ENCODE data around the gene ADRM1. TPM values are rescaled to one million over a fixed set of nuclear protein-coding genes. Genes with fewer than 3 reads are reported as not detected.

Gene ADRM1
- total and polyA plus RNA-seq, 2 of the 4 experiments (the other 2 are of a cell fraction), result 103 to 149 TPM

GRCh38 chr20:62303340-62304226 is 786 bp downstream of the ADRM1 start:
- H3K36me3 ChIP-seq (ENCODE audit: control insufficient read depth, insufficient read depth, low read length), result peaks cover 45% of the 10 kb centered on the region
- peak overlapping the region; percentile 83 for H2AFZ ChIP-seq (replicated peaks; ENCODE audit: low read length, poor library complexity)
- H2BK5ac ChIP-seq (ENCODE audit: low read depth, low read length, poor library complexity, severe bottlenecking), result peak overlapping the region; percentile 37
- POLR2A ChIA-PET (ENCODE audit: unreplicated experiment), result no interaction called here
- H3K9me3 ChIP-seq (ENCODE audit: control insufficient read depth, insufficient read depth, low read length), result no peaks in the 10 kb centered on the region
- in situ Hi-C loops (cut with MboI; ENCODE audit: low sequenced_read_pairs), result no loop called here
- H4K91ac ChIP-seq (ENCODE audit: insufficient read depth, low read depth, low read length), result no peak overlapping the region
- H3K18ac ChIP-seq (ENCODE audit: low read depth, low read length), result no peak overlapping the region
- 3% methylated on average over 57 of the region's 66 CpGs; no CpG with 5 or more reads in 1 of the 2 experiments for WGBS, 2 experiments (ENCODE audit: extremely low coverage in 2 of 2, insufficient read length in 1 of 2)
- peak overlapping the region; percentile 59 for H3K14ac ChIP-seq (replicated peaks; ENCODE audit: low read depth, low read length)
- no peak overlapping the region for H4K5ac ChIP-seq (ENCODE audit: low read depth, low read length)
- H2BK20ac ChIP-seq (ENCODE audit: low read depth, low read length), result no peak overlapping the region
- H3K4me2 ChIP-seq (ENCODE audit: low read depth, low read length), result peak overlapping the region; percentile 98
- 0 out of 2 replicates have a peak, but pooled peaks cover 6% of the 10 kb centered on the region for H3K9me1 ChIP-seq (ENCODE audit: insufficient read depth, low read length)
- H4K8ac ChIP-seq (ENCODE audit: low read depth in 2 of 2, low read length in 2 of 2), result peak overlapping the region in 1 of 2 experiments; percentile 15; a peak in 1 of 4 replicates
- dilution Hi-C loops (cut with HindIII; ENCODE audit: low sequenced_read_pairs, unreplicated experiment), result no loop called here
- CTCF ChIA-PET, result interaction anchor here (1.0 to 1.4 kb wide), 2 partner anchors 80 to 82 kb away, joined by 3 to 4 read pairs; no protein-coding TSS in a partner anchor
- peak overlapping the region; percentile 32; the same call in 1 of the 2 replicates for H3K56ac ChIP-seq (ENCODE audit: extremely low read depth, insufficient read depth, low read length)
- H3K4me1 ChIP-seq (ENCODE audit: control insufficient read depth, insufficient read depth, low read length), result peaks cover 12% of the 10 kb centered on the region
- no TSS peak for BruUV-seq (replicated peaks)
- peaks cover 0 to 34% of the 10 kb centered on the region in 2 experiments; a peak in 1 of 4 replicates for H3K79me1 ChIP-seq (ENCODE audit: low read depth in 1 of 2, low read length in 2 of 2)
- H2AK5ac ChIP-seq (ENCODE audit: low read depth, low read length), result peak overlapping the region; percentile 62
- no peaks in the 10 kb centered on the region for H3K27me3 ChIP-seq (ENCODE audit: control insufficient read depth, insufficient read depth, low read length)
- peak; percentile 4 for ATAC-seq (ENCODE audit: low read depth)
- H3K27ac ChIP-seq (ENCODE audit: insufficient read depth, low read length), result peak overlapping the region; percentile 78
- TF ChIP-seq MAZ (IDR thresholded peaks at IDR 0.05; ENCODE audit: borderline replicate concordance, low read depth, low read length), result no peak
- TF ChIP-seq SMC3 (IDR thresholded peaks at IDR 0.05; ENCODE audit: low read depth, low read length), result no peak
- no peak; the same call in 1 of the 2 replicates for TF ChIP-seq POLR2A (IDR thresholded peaks at IDR 0.05; ENCODE audit: low read depth, low read length)
- TF ChIP-seq CHD1 (IDR thresholded peaks at IDR 0.05; ENCODE audit: low read depth, low read length), result no peak
- TF ChIP-seq MXI1 (IDR thresholded peaks at IDR 0.05; ENCODE audit: borderline replicate concordance, low read depth, low read length), result 0 out of 2 replicates have a peak, but pooled peaks have one; percentile 29
- TF ChIP-seq RFX5 (IDR thresholded peaks at IDR 0.05; ENCODE audit: low read depth, low read length), result no peak
- TF ChIP-seq RCOR1 (IDR thresholded peaks at IDR 0.05; ENCODE audit: insufficient replicate concordance, low read length), result no peak
- TF ChIP-seq NFE2L2 (IDR thresholded peaks at IDR 0.05; ENCODE audit: low read depth, low read length), result no peak
- no peak for TF ChIP-seq ELK1 (IDR thresholded peaks at IDR 0.05; ENCODE audit: borderline replicate concordance, low read depth, low read length)
- peak overlapping the region; percentile 99 for H3K4me3 ChIP-seq (ENCODE audit: insufficient read depth, low read depth, low read length)
- H3K9ac ChIP-seq (ENCODE audit: low read depth, low read length), result peak overlapping the region; percentile 89
- H2BK15ac ChIP-seq (ENCODE audit: low read depth, low read length), result no peak overlapping the region
- H3K23ac ChIP-seq (ENCODE audit: low read depth, low read length), result peak overlapping the region; percentile 77
- H4K20me1 ChIP-seq (ENCODE audit: insufficient read depth, low read length), result peaks cover 39% of the 10 kb centered on the region
- H3K4ac ChIP-seq (ENCODE audit: low read depth, low read length), result peak overlapping the region; percentile 64; the same call in 1 of the 2 replicates
- no peak overlapping the region for H2BK120ac ChIP-seq (ENCODE audit: low read depth, low read length)
- H2AK9ac ChIP-seq (replicated peaks; ENCODE audit: low read depth, low read length, poor library complexity), result peak overlapping the region; percentile 99
- DNase-seq, result no peak
- intact Hi-C loops (cut with micrococcal nuclease), result loop anchor here (2.0 to 10.0 kb wide), 2 partner anchors 71 to 191 kb away; no protein-coding TSS in a partner anchor
